AG04449 (cell line): Measurements from ENCODE around the gene UBTF.

Experiments used
- CTCF ChIA-PET: fragments of 350-600 bp; formaldehyde crosslinking; extraction: SDS; loops from one replicate; lab custom pipeline; 2021; ENCODE audit warnings: antibody characterized with exemption; lab: Yijun Ruan, JAX
- POLR2A ChIA-PET: fragments of 400-600, 350-600 bp; formaldehyde crosslinking; extraction: SDS; loops from one replicate; lab custom pipeline; 2020; ENCODE audit warnings: antibody characterized with exemption, inconsistent platforms; lab: Yijun Ruan, JAX
- DNase-seq: peaks from one replicate; pipeline ENCODE4 v3.0.0-alpha.2; 2010; ENCODE audit warnings: low read depth, low spot score
- H3K4me3 ChIP-seq: 2 replicates; pipeline ENCODE4 v1.5.1; 2011; ENCODE audit warnings: low read depth, mild to moderate bottlenecking, control low read depth, low read length
- TF ChIP-seq, protein P1 (sequence below): IDR thresholded peaks from one replicate; pipeline ENCODE4 v1.5.1; 2011; ENCODE audit warnings: mild to moderate bottlenecking, moderate library complexity, low read length, control low read depth, inconsistent platforms; ENCODE audit not compliant: insufficient read depth; ENCODE audit errors: missing control alignments

UBTF gene

DNA sequence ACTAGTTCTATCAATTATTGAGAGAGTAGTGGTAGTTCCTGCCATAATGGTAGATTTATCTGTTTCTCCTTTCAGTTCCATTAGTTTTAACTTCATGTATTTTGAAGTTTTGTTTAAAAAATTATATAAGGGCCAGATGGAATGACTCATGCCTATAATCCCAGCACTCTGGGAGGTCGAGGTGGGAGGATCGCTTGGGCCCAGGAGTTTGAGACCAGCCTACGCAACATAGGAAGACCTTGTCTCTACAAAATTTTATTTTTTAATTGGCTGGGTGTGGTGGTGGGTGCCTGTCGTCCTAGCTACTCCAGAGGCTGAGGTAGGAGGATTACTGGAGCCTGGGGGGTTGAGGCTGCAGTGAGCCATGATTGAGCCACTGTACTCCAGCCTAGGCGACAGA, 14.1 kb upstream of the UBTF start:
- TF ChIP-seq, protein P1, sequence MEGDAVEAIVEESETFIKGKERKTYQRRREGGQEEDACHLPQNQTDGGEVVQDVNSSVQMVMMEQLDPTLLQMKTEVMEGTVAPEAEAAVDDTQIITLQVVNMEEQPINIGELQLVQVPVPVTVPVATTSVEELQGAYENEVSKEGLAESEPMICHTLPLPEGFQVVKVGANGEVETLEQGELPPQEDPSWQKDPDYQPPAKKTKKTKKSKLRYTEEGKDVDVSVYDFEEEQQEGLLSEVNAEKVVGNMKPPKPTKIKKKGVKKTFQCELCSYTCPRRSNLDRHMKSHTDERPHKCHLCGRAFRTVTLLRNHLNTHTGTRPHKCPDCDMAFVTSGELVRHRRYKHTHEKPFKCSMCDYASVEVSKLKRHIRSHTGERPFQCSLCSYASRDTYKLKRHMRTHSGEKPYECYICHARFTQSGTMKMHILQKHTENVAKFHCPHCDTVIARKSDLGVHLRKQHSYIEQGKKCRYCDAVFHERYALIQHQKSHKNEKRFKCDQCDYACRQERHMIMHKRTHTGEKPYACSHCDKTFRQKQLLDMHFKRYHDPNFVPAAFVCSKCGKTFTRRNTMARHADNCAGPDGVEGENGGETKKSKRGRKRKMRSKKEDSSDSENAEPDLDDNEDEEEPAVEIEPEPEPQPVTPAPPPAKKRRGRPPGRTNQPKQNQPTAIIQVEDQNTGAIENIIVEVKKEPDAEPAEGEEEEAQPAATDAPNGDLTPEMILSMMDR: no peak
- CTCF ChIA-PET: no interaction called here
- no peak overlapping the region for H3K4me3 ChIP-seq
- no peak for DNase-seq
- POLR2A ChIA-PET: no interaction called here

DNA sequence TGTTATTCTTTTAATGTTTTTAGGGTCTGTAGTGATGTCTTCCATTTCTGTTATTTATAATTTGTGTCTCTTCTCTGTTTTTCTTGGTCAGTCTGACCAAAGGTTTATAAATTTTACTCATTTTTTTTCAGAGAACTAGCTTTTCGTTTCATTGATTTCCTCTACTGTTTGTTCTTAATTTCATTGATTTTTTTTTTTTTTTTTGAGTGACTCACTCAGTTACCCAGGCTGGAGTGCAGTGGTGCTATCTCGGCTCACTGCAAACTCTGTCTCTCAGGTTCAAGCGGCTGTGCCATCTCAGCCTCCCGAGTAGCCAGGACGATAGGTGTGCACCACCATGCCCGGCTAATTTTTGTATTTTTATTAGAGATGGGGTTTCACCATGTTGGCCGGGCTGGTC, 12.6 kb upstream of the UBTF start:
- TF ChIP-seq, protein P1: no peak
- CTCF ChIA-PET: interaction anchor here (0.6 kb wide), 1 partner anchor 76 kb away, joined by 3 read pairs; the partner anchor contains the start of gene RUNDC3A
- DNase-seq: no peak
- H3K4me3 ChIP-seq: no peak overlapping the region
- POLR2A ChIA-PET: no interaction called here

DNA sequence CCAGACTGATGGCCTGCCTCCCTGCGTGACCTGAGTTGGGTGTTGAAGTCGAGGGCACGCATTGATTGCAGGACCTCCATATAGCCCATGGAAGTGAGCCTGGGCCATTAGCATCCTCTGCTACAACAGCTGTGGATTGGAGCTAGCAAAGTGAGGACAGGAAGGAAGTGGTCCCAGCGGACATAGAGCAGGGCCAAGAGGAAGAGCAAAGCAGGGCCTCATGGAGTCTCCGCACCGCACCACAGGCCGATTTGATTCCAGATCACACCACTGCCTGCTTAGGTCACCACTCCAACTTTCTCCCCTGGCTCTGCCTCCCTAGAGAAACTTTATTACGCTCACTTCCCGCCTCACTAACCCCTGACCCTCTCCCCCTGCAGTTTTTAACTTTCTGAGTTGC, 10.7 kb upstream of the UBTF start:
- H3K4me3 ChIP-seq: no peak overlapping the region
- CTCF ChIA-PET: interaction anchor here (2.4 kb wide), 1 partner anchor 9 kb away, joined by 9 read pairs; no protein-coding TSS in a partner anchor
- TF ChIP-seq, protein P1: no peak
- no peak for DNase-seq
- POLR2A ChIA-PET: no interaction called here

DNA sequence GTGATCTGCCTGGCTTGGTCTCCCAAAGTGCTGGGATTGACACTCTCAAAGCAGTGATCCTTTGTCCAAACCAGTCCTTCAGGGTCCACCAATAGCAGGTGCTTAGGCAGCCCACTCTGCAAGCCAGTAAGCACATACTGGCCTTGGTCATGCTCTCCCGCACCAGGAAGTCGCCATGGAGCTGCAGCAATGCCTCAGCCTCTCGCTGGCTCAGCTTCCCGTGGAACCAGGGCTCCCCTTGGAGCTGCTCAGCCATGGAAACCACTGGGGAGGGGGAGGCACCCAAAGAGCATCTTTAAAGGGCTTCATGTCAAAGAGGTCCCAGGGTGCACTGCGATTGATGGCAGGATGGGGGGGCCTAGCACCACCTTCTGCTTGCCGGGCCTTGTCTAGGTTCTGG, 9.6 kb upstream of the UBTF start:
- POLR2A ChIA-PET: no interaction called here
- CTCF ChIA-PET: no interaction called here
- TF ChIP-seq, protein P1: no peak
- DNase-seq: no peak
- H3K4me3 ChIP-seq: no peak overlapping the region

DNA sequence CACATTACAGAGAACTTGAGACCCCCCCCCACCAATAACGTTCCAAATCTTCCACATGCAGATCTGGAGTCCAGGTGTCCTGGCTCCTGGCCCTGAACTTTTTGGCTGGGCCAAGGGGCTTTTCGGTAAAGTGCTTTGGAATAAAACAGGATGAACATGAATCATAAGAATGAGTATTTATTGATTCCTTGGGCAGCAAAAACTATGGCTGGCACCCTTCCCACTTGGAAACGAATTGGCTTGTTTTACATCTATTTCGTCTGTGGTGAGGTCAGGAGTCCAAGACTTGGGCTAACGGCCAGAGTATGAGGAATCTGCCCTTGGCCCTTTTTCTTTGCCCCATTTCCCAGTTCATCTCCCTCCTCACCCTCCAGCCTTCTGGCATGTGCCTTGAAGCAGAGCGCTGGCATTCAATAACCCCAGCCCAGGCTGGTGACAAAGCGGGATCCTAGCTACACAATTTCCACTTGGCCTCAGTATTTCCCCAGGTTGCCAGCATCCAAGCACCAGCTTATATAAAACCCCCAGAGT, 4.1 kb upstream of the UBTF start:
- CTCF ChIA-PET: interaction anchor here (0.7 to 0.9 kb wide), 2 partner anchors 13 to 139 kb away, joined by 4 read pairs; partner anchors contain the start of gene FAM171A2
- POLR2A ChIA-PET: no interaction called here

More for the DNA sequence above, 4.1 kb upstream of the UBTF start:
- H3K4me3 ChIP-seq: no peak overlapping the region
- no peak for DNase-seq
- TF ChIP-seq, protein P1: no peak
